22Rv1 (cell line): ENCODE data around the gene CCHCR1.

Experiments
- H3K27ac ChIP-seq: fragments of 450-650 bp; 2 replicates; pipeline ENCODE4 v1.5.1; 2017
- CTCF ChIP-seq: fragments of 450-650 bp; IDR thresholded peaks from 2 replicates; pipeline ENCODE4 v1.5.1; 2017; ENCODE audit warnings: mild to moderate bottlenecking
- ZFX ChIP-seq: fragments of 450-650 bp; IDR thresholded peaks from 2 replicates; pipeline ENCODE4 v1.6.1; 2017; ENCODE audit warnings: antibody characterized with exemption, borderline replicate concordance

Gene CCHCR1

GRCh38 chr6:31112478-31112877 is 45.1 kb downstream of the CCHCR1 start, which contains the start of gene C6orf15:
TSS of gene C6orf15 (minus strand) at chr6:31112575. CDS start at chr6:31112555, 20 bp downstream.
- TF ChIP-seq CTCF, result no peak
- no peak for TF ChIP-seq ZFX
- H3K27ac ChIP-seq, result no peak within 1 kb of the TSS

GRCh38 chr6:31111712-31112111 is 45.9 kb downstream of the CCHCR1 start:
- no peak overlapping the region for H3K27ac ChIP-seq
- no peak for TF ChIP-seq CTCF
- TF ChIP-seq ZFX, result no peak

DNA sequence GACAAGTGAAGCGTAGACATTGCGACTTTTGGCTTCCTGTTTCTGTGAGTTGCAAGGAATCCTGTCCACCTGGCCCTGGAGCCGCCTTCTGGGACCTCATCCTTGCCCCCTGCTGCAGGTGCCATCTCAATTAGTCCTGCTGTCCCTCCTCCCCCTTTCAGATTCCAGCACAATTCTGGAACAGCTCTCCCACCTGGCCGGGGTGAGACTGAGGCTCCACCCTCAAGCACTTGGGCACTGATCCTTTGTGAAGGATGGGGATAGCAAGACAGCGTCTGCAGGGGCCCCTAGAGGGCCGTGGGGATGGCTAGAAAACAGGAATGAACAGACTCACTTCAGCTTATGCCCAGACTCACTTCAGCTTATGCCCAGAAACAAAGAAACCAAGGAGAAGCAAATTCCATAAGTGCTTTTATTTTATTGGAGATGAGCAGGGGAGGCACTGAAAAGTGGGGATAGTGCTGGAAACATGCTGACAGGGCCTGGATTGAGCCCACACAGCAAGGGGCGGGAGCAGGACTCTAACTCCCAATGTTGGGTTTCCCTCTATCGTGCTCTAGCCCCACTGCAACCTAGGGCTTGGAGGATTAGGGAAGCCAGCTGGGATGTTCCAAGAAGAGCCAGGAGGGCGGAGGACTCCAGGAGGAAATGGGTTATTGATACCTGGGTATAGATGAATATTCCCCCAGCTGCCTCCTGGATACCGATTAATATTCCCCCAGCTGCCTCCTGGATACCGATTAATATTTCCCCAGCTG is 46.6 kb downstream of the CCHCR1 start:
- no peak overlapping the region for H3K27ac ChIP-seq
- TF ChIP-seq CTCF, result no peak
- TF ChIP-seq ZFX, result no peak

DNA sequence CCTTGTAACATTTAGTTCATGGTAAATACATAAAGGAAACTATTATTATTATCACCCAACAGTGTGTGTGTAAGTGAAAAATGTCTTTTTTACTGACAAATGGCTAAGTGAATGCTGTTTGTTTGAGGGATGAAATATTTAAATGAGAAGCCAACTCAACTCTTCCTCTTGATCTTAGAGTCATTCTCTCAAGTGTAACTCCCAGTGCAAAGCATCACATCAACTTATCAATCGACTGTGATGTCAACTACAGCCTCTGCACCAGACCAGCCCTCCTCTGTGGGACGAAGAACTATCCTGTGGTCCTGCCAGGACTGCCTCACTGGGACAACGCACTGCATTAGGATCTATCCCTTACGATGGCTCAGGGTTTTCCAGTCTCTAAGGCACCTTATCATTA is 50.5 kb downstream of the CCHCR1 start:
- no peak overlapping the region for H3K27ac ChIP-seq
- TF ChIP-seq ZFX (no peak), CTCF (no peak)

DNA sequence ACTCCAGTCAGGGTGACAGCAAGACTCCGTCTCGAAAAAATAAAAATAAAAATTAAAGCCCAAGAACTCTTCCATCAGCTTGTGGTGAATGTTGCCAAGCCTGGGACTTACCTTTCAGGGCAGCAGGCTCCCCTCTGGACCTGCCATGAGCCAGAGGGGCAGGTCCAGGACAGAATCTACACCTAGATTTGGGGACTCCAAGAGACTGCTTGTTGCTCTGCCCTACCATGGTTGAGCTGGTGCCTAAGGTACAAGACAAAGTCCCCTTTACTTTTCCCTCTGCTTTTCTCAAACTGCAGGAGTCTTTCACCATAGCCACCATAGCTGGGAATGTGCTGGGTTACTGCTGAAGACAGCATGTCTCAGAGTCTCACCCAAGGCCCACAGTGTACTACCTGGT is 54.5 kb downstream of the CCHCR1 start:
- TF ChIP-seq CTCF (no peak), ZFX (no peak)
- no peak overlapping the region for H3K27ac ChIP-seq

- no peak overlapping the region for H3K27ac ChIP-seq
- no peak for TF ChIP-seq ZFX
- no peak for TF ChIP-seq CTCF
Observed at GRCh38 chr6:31098449-31098938, 59.1 kb downstream of the CCHCR1 start.

GRCh38 chr6:31096656-31097055 is 60.9 kb downstream of the CCHCR1 start:
- TF ChIP-seq ZFX, result no peak
- TF ChIP-seq CTCF, result no peak
- H3K27ac ChIP-seq, result no peak overlapping the region
